Stimulated activated naive CD8-positive, alpha-beta T cell treated with anti-CD3 and anti-CD28 coated beads, Interleukin-15, Interleukin-2, amounts not matched to agents 100 U/mL and 50 U/mL, for 24 hours (primary cell): ENCODE results near the gene IDUA.
"Not testable (repeated sequence)": the region's sequence is repeated elsewhere in the genome, so short reads cannot be mapped to it uniquely, and the experiment has no call there.

ENCODE experiments used
- ATAC-seq: fragments of 150-1000 bp; cut with Tn5 transposase; one replicate; pipeline ENCODE4 v1.10.0; 2021
- DNase-seq: peaks from one replicate; pipeline ENCODE4 v3.0.0; 2021

The IDUA gene

GRCh38 chr4:967113-968104 lies 19.4 kb upstream of the IDUA start:
- DNase-seq (no peak), ATAC-seq (no peak)

GRCh38 chr4:968221-968620 lies 18.6 kb upstream of the IDUA start:
- no peak for DNase-seq
- ATAC-seq, result no peak

GRCh38 chr4:968621-969394 lies 18.0 kb upstream of the IDUA start:
- DNase-seq, result no peak
- ATAC-seq, result no peak

GRCh38 chr4:970046-970745 lies 16.6 kb upstream of the IDUA start:
- DNase-seq (no peak), ATAC-seq (no peak)

GRCh38 chr4:970854-971520 lies 15.9 kb upstream of the IDUA start:
- ATAC-seq (no peak), DNase-seq (no peak)

- ATAC-seq (no peak), DNase-seq (no peak)
These were observed 15.0 kb upstream of the IDUA start for GRCh38 chr4:971666-972500.

DNA sequence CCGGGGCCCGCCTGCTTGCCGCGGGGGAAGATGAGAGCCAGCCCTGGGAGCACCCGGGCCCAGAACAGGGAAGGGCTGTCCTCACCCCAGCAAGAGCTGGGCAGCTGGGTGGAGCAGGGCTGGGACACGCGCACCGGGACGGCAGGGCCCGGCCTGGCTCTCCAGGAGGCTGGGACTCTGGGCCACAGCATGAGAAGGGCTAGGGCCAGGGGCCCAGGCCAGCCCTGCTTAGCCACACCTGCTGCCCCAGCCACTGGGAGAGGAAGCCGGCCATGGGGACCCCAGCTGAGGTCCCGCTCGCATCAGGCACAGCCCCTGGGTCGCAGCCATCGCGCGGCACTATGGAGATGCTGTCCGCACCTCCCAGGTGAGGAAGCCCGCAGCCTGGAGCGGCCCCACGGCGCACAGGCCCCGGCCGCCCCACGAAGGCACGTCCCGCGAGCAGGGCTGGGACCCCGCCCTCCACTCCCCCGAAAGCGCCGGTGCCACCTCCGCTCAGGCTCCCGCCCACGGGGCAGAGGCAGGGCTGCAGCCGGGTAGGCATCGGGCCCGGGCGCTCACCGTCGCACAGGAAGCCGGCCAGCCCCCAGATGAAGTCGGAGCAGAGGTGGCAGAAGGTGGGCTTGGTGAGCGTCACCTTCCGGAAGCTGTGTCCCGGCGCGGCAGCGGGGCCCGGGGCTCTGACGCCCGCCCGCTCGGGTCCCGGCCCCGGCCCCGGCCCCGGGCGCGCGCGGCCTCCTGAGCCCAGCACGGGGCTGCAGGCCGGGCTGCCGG lies 14.0 kb upstream of the IDUA start:
- ATAC-seq, result peak; percentile 34

GRCh38 chr4:973431-974397 lies 13.1 kb upstream of the IDUA start, which contains the start of gene DGKQ:
DGKQ (minus strand) TSS chr4:973569; CDS start chr4:973482, 87 bp downstream.
- DNase-seq, result peak; percentile 90
- peak; percentile 86 for ATAC-seq

More for the DNA sequence above, 14.0 kb upstream of the IDUA start:
- DNase-seq, result peak; percentile 58

DNA sequence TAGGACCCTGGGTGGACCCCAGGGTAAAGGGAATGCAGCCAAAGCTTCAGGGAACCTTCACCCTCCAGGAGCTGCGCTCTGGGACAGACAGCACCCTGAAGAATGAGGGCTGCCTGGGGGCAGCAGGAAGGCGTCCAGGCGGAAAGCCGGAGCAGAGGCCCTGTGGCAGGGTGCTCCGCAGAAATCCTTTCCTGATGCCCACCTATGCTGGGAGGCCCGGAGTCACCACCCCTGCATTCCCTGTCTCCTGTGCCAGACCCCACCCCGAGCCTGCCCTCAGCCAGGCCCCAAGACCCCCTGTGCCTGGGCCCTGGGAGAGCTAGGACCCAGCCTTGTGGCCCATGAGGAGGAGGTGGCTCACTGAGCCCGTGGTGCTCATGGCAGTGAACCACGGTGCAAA lies 12.2 kb upstream of the IDUA start:
- no peak for ATAC-seq
- DNase-seq, result no peak

- DNase-seq, ATAC-seq: not testable (repeated sequence)
These were observed 10.8 kb upstream of the IDUA start for GRCh38 chr4:976016-976415.

DNA sequence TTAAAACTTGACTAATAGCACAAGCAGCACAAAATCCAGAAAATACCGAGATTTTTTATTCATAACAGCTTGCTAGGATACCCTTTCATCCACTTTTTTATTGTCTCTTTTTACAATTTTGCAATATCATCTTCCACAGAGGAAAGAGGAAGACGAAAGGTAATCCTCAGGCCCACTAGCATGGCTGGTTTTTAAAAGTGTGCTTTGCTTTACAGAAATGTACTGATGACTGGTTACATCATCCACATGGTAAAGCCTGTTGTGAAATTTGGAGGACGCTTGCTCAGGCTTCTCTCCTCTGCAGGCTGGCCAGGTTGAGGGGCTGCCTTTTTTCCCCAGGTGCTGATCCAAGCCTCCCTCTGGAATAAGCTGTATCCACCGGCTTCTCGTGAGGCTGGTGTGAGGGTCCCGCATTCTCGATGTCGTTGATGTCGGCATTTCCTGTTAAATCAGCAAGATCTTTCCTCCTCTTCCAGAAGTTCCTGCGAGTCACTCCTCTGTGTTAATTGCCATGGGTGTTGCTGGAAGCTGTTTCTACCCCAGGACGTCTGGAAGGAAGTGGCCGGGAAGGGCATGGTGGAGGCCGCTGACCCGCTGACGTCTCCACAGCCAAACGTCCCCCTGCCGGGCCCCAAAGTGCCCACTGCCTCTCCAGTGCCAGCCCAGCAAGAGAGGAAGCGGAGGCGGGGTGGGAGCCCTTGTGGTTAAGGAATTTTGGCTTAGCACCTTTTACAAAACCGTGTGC lies 7.7 kb upstream of the IDUA start:
- ATAC-seq (no peak), DNase-seq (no peak)

- ATAC-seq, result no peak
These were observed 4.6 kb upstream of the IDUA start for GRCh38 chr4:982291-982690.

DNA sequence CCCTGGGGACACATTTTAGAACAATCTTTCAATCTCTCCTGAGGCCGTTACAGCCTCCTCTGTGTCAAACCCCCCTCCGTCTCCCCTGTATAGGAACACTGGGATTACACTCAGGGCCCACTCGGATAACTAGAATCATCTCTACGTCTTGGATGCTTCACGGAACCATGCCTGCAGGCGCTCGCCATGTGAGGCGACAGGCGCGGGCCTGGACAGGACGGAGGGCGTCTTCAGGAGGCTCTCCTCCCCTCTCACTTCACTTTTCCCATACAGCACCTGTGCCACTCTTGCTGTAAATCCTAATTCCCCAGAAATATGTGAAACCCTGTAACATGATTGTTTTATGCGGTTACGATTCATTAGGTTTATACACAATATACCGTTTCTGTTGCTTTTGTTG lies 4.0 kb upstream of the IDUA start:
- ATAC-seq (no peak), DNase-seq (no peak)

More at GRCh38 chr4:982291-982690, 4.6 kb upstream of the IDUA start:
- no peak for DNase-seq

- ATAC-seq (no peak), DNase-seq (no peak)
These were observed 2.3 kb upstream of the IDUA start for GRCh38 chr4:984336-985054.

DNA sequence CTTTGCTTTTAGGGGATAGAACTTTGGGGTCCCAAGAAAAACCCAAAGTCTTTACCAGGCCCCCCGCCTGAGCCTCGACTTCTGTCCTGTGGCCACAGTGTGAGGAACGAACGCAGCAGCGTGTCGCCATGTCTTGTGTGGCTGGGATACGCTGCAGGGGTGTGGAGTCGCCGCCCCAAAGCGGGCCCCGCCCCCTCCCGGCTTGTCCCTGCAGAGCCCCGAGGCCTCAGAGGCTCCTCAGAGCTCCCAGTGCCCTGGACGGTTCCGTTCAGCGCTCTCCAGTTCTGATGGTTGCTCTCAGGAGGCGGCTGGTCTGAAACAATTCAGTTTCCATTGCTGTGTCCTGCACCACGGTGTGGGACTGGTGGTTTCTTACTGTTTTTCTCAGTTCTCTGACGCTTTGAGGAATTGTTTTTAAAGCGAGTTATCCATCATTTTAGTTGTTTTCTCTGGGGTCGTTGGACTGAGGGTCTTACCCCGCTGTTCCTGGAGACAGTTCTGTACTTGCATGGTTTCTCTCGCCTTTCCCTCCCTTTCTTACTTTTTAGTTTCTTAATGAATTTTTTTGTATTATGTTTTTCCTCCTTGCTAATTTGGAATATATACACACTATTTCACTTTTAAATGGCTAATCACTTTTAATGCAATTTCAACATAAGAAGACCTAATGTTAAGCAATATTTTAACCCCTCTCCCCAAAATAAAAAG lies 1.6 kb upstream of the IDUA start:
- peak; percentile 58 for ATAC-seq
- peak; percentile 83 for DNase-seq

DNA sequence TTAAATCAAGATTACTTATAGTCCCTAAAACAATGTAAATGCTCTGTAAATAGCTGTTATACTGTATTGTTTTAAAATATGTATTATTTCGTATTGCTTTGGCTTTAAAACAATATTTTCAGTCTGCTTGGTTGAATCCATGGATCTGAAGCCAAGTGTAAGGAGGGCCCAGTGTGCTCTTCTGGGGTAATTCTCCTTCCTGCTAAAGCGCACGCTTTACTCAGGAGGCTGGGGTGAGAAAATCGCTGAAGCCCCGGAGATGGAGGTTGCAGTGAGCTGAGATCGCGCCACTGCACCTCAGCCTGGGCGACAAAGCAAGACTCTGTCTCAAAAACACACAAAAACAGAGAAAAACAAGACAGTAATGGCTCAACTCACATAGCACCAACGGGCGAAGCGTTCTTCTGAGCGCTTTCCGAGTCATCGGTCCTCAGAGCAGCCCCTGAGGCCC lies 391 bp upstream of the IDUA start:
- peak; percentile 5 for ATAC-seq
- no peak for DNase-seq
